ENCODE measurements around the gene CLRN2.

CLRN2 gene

GRCh38 chr4:17514865-17515264 lies at the start of gene CLRN2:
Gene CLRN2 (plus strand): TSS chr4:17515165. CDS start chr4:17515267, 102 bp downstream.
- in situ Hi-C loops (cut with MboI; ENCODE audit: low sequenced_read_pairs), result no loop called here

GRCh38 chr4:17468619-17469221 lies 46.2 kb upstream of the CLRN2 start:
- in situ Hi-C loops (cut with MboI; ENCODE audit: low sequenced_read_pairs), result loop anchor here (25.0 kb wide), 1 partner anchor 1181 kb away; no protein-coding TSS in a partner anchor

DNA sequence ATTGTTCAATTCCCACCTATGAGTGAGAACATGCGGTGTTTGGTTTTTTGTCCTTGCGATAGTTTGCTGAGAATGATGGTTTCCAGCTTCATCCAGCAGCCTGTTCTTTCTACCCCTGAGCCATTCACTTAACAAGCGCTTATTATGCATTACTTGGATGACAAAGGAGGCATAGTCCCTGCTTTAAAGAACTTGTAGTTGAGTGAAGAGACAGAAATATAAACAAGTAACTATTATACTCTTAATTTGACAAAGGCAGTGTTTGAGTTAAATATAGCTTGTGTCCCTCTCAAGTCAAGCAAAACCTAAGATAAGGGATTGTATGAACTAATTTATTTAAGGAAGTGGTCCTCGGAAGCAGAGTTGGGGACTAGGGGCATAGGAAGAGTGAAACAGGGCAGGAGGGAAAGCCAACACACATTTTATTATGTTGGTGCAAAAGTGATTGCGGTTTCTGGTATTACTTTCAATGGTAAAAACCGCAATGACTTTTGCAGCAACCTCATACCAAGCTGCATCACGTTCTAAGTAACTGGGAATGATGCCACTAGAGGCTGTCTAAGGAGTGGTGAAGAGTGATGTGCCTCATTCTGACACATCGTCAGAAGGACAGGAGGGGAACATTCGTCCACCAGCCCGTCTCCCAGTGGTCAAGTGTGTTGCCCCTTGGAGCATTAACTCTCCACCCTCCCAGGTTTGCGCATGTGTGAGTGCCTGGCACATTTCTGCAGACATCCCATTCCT lies 44.9 kb upstream of the CLRN2 start:
- in situ Hi-C loops (cut with MboI; ENCODE audit: low sequenced_read_pairs), result loop anchor here (25.0 kb wide), 1 partner anchor 1183 kb away; no protein-coding TSS in a partner anchor

DNA sequence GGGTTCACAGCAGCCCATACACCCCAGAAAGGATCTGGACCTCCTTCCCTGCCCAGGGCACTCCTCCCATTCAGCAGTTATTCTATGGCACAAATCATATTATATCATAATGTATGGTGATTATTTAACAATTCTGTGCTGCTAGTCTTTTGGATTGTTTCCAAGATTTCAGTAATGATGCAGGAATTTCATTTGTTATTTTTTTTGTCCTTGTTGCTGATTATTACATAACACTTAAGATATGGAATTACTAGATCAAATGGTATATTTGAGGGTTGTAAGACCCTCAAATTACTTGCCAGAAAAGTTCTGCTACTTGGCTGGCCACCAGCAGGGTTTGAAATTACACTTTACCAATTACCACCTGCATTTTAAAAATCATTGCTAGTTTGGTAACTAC lies 39.5 kb upstream of the CLRN2 start:
- in situ Hi-C loops (cut with MboI; ENCODE audit: low sequenced_read_pairs), result no loop called here

DNA sequence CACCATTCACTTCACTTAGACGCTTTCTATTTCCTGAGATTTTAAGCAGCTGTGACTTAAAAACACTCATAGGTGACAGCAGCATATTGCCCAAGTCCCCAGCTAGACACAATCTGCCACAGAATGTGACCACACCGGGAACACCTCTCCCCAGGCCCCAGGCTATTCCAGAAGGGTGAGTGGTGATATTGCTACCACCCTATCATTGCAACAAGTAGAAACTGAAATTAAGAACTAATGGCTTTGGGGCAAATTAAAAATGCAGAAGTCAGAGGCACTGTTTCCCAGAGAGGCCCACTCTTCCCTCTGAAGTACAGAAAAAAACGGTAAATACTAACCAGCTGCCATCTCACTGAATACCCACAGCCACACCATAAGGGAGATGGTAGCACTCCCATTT lies 38.1 kb upstream of the CLRN2 start:
- in situ Hi-C loops (cut with MboI; ENCODE audit: low sequenced_read_pairs), result no loop called here

DNA sequence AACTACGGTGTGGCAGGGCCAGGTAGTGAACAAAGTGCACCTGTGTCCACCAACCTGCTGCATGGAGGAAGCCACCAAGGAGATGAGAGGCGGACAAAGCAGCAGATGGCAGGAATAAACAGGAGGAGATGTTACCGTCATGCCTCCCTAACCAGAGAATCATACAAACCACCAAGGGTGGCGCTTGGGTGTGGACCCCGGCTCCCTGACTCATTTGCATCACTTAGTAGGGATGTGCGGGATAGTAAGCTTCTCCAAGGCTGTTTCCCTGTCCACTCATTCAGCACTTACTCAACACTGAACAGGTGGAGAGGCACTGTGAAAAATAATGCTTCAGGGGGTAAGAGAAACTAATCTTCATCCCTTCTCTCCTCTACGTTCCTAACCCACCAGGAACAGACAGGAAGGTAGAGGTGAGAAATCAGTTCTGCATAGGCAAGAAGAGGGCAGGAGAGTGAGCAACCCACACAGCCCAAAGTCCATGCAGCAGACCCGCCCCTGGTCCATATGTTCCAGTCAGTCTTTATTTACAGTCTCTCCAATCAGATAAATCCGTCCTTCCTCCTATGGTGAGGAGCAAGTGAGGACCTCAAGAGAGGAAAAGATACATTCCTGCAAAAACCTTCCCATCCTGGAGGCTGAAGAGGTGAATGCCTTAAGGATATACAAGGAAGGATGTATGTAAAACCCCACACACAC lies 37.0 kb upstream of the CLRN2 start:
- in situ Hi-C loops (cut with MboI; ENCODE audit: low sequenced_read_pairs), result no loop called here

DNA sequence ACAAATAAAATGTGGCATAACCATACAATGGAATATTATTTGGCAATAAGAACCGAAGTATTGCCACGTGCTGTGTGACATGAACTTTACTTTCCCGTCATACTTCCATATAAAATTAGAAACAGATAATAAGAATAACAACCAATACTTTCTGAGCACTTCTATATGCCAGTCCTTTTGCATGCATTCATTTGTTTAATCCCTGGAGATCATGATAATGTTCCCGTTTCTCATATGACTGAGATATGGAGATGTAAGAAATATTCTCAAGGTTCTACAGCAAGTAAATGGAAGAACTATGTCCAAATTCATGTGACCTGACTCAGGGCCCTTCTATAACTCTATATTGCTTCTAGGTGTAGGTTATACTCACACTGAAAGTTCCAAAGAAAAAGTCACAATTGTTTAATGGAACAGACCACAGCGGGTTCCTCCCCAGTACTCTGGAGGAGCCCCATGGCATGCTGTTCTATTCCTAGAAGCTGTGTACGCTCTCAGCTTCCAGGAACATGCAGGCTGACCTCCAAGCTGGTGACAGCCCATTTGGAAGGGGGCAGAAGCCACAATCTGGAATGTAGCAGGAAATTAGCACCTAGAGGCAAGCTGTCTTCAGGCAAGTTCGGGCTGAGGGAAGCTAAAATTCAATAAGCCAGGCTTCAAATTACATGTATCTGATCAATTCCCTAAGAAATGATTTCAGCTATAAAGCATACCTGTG lies 34.6 kb upstream of the CLRN2 start:
- in situ Hi-C loops (cut with MboI; ENCODE audit: low sequenced_read_pairs), result no loop called here

GRCh38 chr4:17480955-17481354 lies 34.0 kb upstream of the CLRN2 start:
- in situ Hi-C loops (cut with MboI; ENCODE audit: low sequenced_read_pairs), result no loop called here

DNA sequence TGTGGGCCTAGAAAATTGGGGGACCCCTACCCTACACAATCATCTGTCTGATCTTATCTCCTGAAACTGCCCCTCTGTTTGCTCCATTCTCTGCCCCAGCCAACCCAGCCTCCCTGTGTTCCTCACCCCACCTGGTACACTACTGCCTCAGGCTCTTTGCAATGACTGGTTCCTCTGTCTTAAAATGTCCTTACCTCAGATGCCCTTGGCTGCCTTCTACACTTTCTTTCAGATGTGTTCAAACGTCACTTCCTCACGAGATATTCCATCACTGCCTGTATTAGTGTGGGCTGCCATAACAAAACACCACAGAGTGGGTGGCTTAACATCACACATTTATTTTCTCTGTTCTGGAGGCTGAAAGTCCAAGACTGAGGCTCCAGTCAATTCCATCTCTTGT lies 32.2 kb upstream of the CLRN2 start:
- in situ Hi-C loops (cut with MboI; ENCODE audit: low sequenced_read_pairs), result no loop called here

- in situ Hi-C loops (cut with MboI; ENCODE audit: low sequenced_read_pairs), result no loop called here
These were observed 25.8 kb upstream of the CLRN2 start for GRCh38 chr4:17489123-17489522.

GRCh38 chr4:17489721-17490120 lies 25.2 kb upstream of the CLRN2 start:
- in situ Hi-C loops (cut with MboI; ENCODE audit: low sequenced_read_pairs), result no loop called here

DNA sequence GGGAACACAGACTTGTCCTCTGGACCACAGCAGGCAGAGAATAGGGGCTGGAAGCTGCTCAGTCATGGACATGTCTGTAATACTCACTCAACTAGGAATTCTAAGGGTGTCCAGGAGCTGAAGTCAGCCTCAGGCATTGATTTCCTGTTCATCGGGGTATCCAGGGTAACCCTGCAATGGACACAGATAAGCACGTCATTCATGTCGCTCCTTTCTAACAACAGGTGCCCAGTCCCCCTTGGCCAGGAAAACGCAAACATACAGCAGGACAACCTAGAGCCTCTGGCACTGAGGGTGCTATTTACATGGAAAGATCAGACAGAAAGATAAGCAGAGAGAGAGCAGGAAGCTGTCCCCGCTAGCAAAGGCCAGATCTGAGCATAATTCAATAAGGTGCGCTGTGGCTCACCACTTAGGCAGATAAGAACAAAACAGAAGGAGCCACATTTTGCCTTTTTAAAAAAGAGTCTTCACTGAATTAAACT lies 24.3 kb upstream of the CLRN2 start:
- in situ Hi-C loops (cut with MboI; ENCODE audit: low sequenced_read_pairs), result no loop called here

DNA sequence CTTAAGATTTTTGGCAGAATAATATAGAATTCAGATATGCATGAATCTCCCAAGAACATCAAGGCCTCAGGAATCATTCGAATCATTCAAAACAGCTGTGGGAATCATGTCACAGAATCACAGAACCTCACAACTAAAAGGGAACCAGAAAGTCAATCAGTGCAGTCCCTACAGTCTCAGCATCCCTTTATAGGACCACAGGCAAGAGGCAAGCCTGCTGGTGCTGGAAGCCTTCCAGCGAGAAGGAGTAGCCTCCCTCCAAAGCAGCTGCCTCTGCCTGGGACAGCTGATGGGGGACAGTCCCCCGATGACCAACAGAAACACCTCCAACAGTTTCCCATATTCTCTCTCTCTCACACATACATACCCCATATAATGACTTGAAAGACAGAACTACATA lies 23.8 kb upstream of the CLRN2 start:
- in situ Hi-C loops (cut with MboI; ENCODE audit: low sequenced_read_pairs), result no loop called here

- in situ Hi-C loops (cut with MboI; ENCODE audit: low sequenced_read_pairs), result no loop called here
These were observed 22.8 kb upstream of the CLRN2 start for GRCh38 chr4:17492058-17492741.

- in situ Hi-C loops (cut with MboI; ENCODE audit: low sequenced_read_pairs), result no loop called here
These were observed 22.1 kb upstream of the CLRN2 start for GRCh38 chr4:17492876-17493275.

DNA sequence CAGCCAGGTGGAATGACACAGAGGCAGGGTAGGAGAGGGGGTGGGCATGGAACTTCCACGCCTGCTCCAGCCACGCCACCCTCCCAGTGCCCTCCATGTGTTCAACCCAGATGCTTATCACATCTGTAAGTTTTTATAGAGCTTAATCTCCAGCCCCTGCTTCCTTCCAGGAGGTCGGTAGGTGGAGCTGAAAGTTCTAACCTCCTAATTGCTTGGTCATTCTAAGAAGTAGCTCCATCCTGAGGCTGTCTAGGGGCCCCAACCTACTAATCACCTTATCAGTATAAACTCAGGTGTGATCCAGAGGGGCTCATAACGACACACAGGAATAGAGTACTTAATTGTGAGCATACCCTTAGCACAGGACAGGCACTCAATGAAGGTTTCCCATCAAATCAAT lies 21.3 kb upstream of the CLRN2 start:
- in situ Hi-C loops (cut with MboI; ENCODE audit: low sequenced_read_pairs), result no loop called here

- in situ Hi-C loops (cut with MboI; ENCODE audit: low sequenced_read_pairs), result no loop called here
These were observed 20.4 kb upstream of the CLRN2 start for GRCh38 chr4:17494258-17495190.

DNA sequence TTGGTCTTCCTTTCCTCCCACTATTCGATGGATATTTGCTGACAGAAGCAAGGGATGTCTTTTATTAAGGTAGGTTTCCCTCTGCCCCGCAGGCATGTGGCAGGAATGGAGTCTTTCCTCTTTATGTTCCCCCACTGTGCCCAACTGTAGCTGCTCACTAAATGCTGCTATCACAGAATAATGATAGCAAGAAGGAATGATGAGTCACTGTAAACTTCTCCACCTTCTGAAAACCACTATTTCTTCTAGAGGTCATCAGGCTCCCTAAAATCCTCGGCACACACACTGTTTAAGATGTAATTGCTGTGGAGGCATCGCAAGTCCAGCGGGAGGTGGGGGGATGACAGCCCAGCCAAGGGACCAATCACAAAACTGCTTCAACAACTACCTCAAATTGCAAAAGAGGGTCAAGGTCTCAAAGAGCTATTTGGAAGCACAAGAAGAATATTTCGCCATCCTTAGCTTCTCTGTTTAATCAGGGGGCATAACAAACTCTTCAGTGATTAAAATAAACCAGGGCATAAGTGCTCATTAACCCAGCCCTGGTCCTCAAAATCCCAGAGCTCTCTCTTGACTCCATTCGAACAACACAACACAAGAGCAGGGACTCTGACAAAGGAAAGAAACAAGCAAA lies 17.0 kb upstream of the CLRN2 start:
- in situ Hi-C loops (cut with MboI; ENCODE audit: low sequenced_read_pairs), result no loop called here

DNA sequence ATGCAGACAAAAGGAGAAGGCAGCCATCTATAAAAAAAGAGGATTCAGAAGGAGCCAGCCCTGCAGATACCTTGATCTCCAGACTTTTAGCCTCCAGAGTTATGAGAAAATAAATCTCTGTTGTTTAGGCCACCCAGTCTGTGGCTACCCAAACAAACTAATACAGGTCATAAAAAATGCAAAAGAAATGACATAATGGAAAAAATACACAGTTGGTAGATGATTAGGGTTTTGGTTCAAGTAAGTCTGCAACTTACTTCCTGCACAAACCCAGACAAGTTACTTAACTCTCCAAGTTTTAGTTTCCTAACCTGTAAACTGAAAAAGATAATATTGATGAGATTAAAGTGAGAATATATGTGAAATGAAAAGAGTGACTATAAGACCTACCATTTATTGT lies 14.4 kb upstream of the CLRN2 start:
- in situ Hi-C loops (cut with MboI; ENCODE audit: low sequenced_read_pairs), result no loop called here
